ENCODE data around the gene PADI2. TPM values are rescaled to one million over a fixed set of nuclear protein-coding genes. Genes with fewer than 3 reads are reported as not detected.
A peak's percentile ranks its signal among the peaks of the same experiment; 100 is the strongest.

The PADI2 gene
- total RNA-seq (2014; rRNA removed; shearing (Covaris generic)) = 2.9 and 4.1 TPM in 2 replicates

DNA sequence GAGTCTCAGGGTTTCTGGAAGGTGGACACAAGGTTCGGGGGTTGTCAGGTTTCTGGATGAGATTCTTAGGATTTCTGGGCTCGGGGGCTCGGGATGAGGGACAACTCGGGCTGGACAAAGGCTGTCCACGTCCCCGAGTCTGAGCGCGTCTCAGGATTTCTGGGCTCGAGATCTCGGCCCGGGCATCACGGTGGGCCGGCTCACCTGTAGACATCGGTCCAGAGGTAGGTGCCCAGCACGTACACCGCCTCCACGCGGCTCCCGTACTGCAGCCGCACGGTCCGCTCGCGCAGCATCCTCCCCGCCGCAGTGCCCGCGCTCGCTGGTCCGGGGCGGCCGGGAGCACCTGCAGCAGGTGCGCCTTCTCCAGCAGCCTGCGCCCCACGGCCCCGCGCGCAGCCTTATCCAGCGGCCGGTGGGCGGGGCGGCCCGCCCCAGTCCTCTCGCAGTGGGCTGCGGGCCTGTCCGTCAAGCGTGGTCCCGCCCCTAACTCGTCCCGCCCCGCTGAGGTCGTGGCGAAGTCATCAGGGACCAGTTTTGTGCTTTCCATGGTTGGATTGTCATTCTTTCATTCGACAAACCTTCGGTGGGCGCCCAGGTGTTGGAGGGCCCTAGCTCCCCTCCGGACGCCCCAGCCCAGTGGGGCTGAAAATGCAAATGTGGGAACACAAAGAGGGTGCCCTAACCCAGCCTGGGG lies at the start of gene PADI2:
Gene PADI2 (minus strand): TSS at position 376 of the 697 bp plus-strand sequence. CDS start 80 bp downstream, at position 296.
- DNase-seq (ENCODE audit: low read depth) = peak; percentile 55

DNA sequence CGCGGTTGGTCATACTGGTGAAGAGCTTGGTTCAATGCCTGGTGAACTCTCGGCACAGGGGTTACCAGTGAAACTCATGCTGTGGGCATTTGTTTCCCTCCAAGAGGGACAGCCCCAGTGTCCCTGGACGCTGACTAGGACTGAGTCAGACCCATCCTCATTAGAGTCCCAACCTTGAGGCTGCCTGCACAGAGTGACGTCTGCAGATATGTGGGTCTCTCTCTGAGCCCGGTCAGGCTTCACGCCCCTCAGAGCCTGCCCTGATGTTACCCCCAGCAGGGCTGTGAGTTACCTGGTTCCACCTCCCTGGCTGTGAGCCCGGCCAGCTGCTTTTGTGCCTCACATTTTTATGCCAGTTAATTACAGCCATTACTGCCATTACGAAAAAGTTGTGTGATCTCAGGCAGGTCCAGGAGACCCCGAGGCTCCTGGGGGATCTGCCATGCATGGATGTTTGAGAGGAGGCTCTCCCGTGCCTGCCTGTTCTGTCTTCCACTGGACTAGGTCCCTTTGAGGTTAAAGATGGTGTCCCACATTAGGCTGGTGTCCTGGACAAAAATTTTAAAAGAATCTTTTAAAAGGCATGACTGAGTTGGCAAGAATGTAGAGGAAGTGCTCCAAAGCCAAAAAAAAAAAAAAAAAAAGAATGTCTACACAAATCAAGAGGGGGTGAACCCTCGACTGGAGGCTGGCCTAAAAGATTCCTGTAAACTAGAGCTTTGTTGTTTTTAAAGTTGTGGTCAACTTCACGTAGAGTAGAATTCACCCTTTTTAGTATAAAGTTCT lies 49.0 kb upstream of the PADI2 start:
- peak; percentile 95 for DNase-seq (ENCODE audit: low read depth)

DNA sequence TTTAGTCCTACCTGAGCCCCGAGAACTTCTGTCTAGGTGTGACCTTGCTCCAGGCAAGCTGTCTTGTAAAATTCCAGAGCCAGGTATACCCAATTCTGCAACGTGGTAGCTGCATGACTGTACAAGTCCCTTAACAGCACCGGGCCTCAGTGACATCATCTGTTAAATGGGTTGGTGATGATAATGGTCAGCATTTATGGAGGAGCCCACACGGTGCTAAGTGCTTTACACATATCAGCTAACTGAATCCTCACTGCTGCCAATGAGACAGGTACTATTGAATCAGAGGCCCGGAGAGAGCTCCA lies 48.5 kb upstream of the PADI2 start:
- DNase-seq (ENCODE audit: low read depth) = no peak

DNA sequence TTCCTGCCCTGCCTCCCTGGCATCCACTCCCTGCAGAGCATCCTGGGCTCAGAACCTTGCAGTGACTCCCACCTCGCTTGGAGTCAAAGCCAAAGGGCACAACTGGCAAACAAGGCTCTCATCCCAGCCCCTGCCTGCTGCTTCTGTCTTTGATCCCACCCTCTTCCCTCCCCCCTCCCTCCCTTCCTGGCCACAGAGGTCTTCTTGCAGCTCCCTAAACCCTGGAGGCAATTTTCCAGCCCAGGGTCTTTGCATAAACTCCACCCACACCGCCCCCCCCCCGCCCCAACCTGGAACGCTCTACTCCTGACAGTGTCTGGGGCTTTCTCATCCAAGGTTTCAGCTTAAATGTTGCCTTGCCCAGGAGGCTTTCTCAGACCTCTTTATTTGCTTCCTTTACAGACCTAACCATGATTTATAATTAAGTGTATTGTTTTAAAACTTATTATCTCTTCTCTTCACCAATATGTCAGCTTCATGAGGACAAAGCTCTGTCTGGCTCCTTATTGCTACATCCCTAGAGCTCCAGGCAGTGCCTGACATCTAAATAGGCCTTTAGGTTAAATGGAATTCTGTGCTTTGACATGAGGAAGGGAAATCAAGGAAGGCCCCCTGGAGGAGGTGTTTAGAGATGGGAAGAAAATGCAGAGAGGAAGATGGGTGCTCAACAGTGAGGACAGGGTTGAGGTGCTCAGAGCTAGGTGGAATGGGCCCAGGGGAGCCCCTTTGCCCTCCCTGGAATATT lies 48.0 kb upstream of the PADI2 start:
- DNase-seq (ENCODE audit: low read depth) = peak; percentile 65

DNA sequence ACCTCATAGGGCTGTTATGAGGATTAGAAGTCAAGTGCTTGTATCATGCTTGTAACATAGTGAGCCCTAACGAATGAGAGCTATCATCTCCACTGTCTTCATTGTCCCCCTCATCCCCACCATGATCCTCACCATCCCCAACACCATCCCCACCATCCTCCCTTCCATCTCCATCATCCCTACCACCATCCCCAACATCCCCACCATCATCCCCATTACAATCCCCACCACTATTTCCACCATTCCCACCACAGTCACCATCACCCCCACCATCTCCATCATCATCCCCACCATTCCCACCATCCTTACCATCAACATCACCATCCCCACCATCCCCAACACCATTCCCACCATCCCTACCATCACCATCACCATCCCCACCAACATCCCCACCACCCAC lies 46.6 kb upstream of the PADI2 start:
- DNase-seq (ENCODE audit: low read depth) = no peak

DNA sequence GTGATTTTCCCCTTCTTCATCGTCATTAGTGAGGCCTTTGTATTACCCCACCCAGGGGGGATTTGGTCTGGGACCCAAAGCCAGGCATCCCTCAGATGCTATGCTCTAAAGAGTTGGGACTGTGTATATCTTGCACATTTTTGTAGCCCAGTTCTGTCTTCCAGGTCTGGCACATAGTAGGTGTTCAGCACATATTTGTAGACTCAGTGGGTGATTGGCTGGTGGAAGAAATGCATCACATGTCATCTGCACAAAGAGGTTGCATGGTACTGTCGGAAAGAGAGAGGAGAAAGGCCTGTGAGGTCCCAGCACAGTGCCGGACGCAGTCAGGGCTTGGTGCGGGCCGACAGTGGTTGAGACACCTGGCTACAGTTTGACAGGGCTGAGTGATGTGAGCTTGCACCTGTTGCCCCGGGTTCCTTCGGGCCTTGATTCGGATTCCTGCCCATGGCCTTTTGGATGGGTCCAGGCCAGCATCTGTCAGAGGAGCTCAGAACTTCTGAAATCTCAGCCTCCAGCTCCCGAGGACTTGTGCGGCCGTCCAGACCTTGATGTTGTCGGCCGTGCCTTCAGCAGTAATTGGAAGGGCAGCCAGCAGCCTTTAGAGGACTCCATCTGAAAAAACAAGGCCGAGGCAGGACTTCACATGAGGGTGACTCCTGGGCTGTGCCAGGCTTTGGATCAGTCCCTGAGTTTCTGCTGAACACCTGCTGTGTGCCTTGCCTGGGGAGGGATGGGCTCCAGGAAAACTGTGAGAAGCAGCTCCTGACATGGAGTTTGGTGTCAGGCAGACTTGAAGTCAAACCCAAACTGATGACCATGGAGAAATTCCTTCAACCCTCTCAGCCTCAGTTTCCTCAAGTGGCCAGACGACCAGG lies 44.8 kb upstream of the PADI2 start:
- DNase-seq (ENCODE audit: low read depth) = no peak

DNA sequence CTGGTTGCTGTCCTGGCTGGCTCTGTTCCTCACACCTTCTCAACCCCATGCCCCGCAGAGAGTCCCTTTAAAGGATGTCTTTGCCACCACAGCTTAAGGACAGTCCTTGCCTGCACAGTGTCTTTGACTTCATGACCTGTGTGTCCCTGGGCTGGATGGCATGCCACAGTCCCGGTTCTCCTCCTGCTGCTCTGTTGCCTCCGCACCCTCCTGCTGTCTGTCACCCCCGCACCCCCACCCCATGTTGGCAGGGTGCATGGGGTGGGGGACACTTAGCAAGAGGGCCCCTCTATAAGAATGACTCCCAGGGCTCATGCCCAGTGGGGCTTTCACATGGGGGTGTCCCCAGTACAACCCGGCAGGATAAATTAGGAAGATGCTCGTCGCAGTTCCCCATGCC lies 44.1 kb upstream of the PADI2 start:
- DNase-seq (ENCODE audit: low read depth) = no peak

DNA sequence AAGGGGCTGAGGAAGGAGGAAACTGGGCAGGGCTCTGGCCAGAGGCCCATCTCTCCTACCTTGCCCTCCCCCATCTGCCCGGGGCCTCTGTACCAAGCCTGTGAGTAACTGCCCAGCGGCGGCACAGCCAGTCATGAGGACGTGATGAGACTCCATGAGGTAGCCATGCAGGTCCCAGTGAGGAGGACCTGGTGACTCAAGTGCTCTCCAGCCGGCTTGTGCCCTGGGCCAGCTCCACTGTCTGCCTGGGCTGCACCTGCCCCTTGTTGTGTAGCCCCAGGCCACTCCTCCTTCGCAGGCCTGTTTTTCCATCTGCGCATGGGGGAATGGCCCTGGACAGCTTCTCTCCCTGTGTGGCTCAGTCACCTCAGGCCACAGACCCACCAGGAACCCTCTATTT lies 43.7 kb upstream of the PADI2 start:
- DNase-seq (ENCODE audit: low read depth) = peak; percentile 86

DNA sequence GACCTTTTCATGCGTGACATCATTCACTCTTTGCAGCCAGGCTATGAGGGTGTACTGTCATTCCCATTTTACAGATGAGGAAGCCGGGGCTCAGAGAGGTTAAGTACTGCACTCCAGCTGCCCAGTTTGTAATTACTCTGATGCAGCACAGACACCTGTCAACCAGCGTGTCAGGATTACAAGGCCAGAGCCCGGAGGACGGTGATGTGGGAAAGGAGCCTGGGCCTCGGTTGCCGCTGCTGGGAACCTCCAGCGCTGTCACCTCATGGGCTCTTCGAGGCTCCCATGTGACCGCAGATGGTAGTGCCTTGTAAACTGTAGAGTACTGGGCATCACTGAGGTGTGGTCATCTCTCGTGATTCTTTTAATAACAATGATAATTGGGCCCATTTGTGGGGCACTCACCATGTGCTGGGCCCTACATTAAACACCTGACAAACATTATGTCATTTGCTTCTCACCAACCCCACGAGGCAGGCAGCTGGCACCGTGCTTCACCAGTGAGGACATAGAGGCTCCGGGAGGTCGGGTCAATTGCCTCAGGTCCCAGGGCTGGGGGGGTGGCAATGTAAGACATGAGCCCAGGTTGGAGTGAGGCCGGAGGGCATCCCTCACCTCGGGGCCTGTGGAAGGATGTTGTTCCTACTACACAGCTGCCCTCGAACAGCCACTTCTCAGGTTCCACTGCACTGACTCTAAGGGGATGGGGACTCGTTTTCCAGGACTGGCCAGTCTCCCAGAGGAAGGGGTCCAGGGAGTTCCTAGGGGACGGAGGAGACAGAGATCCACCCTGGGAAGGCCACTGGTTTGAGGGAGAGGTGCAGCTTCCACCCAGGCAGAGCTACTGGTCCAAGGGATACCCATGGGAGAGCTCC lies 42.9 kb upstream of the PADI2 start:
- DNase-seq (ENCODE audit: low read depth) = no peak

DNA sequence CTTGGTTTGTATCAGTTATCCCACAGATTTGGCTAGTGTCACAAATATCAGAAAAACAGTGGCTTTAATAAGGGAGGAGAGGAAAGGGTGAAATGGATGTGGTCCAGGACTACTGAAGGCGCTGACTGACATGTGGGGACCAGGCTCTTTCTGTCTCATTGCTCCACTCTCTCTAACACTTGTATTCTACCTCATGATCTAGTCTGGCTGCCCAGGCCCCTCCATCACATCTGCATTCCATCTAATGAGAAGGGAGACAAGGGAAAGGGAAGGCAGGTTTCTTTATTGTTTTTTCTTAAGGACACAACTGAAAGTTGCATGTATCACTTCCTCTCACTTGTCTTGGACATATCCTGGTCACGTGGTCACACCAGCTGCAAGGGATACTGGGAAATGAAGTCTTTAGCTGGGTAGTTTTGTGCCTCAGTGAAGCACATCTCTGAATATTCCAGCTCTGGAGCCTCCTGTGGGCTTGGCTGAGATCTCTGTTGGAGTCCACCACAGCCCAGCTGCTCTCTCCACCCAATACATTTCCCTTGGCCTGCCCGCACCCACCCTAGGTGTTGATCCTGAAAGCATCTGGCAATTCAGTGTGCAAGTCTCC lies 42.0 kb upstream of the PADI2 start:
- peak; percentile 31 for DNase-seq (ENCODE audit: low read depth)

DNA sequence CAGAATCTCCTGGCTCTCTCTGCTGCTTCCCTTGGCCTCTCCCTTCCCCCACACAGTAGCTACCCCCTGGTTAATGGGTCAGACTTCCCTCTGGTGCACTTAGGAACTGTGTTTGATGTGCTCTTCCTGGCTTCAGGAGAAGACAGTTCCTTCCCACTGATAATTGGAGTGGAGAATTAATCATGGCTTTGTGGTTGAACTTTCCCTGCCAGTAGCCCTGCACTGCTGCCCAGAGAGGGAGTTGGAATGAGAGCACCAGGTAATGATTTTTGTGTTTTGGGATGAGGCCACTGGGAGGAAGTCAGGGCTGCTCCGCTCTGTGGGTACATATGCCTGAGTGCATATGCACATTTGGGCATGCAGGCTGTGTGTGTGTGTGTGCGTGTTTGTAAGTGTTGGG lies 39.7 kb upstream of the PADI2 start:
- peak; percentile 57 for DNase-seq (ENCODE audit: low read depth)

DNA sequence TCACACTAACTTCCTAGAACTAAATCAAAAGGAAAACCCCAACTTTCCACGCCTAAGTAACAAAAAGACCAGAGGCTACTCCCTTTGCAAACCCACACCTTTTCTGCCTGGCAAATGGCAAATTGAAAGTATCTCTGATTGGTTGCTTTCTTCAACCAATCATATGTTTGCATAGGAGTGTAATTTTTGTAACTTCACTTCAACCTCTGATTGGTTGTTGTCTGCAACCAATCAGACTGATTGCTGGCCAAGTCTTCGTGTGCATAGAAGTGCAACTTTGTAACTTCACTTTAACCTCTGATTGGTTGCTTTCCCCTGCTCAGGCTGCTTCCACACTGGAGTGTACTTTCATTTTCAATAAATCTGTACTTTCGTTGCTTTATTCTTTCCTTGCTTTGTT lies 36.9 kb upstream of the PADI2 start:
- peak; percentile 69 for DNase-seq (ENCODE audit: low read depth)

DNA sequence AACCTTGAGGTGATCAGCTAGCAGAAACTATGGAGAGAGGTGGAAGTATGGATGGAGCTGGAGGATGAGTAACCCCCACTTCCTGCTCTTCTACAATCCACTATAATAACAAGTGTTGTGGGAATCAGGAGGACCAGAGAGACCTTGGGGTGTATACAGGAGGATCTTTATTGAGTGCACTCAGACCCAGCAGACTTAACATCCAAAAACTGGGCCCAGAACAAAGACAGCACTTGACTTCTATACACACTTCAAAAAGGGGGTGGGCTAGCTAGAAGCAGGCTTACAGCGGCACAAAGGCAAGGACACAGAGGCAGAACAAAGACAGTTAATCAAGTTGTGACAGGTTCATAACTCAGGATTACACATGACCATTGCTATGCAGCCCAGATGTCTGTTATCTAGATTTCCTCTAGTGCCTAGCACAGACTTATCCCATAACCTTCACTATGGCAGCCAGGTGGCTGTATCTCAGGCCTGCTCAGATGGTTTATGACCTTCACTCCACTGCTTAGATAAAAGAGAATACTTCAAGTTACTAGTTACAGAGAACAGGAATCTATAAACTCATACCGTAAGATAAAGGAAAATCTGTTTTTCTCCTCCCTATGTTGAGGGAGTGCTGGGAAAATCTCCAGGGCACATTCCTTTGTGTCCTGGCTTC lies 36.1 kb upstream of the PADI2 start:
- DNase-seq (ENCODE audit: low read depth) = no peak

DNA sequence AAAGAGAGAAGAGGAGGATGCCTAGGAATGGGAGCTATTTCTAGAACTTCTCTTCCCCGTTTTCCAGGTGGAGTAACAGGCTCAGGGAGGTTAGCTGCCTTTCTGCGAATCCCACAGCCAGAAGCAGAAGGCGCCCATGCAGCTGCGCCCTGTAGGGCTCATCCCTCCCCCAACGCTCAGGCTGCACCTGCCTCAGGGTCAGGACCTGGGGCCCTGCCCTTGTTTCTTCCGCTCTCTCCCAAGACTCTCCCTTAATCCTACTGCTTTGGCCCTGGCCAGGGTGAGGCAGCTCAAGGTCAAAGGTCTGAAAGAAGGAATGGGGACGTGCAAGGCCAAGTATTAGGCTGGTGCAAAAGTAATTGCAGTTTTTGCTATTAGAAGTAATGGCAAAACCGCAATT lies 30.5 kb upstream of the PADI2 start:
- no peak for DNase-seq (ENCODE audit: low read depth)

DNA sequence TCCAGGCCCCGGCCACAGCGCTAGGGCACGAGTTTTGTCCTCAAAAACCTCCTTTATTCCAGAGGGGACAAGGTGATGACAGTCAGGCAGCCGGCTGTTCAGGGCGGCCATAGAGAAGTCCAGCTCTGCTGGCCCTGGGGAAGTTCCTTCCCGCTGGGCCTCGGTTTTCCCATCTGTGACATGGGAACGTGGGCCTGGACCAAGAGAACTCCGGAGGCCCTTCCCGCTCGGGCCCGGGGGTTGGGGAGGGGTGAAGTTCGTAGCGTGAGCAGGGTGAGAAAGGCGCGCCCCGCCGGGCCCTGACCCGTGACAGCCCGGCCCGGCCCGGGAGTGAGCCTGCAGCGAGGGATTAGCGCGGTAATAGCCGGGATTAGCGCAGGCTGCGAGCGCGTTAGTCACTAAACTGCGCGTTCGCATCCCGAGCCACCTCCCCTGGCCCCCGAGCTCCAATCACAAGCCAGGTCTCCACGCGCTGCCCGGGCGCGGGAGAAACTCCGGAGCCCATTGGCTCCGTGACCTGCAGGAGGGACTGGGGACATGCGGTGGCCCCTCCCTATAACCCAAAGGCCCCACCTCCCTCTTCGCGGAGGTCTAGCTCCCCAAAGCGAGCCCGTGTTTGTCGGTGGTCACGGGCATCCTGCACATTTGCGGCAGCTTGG lies 29.8 kb upstream of the PADI2 start:
- DNase-seq (ENCODE audit: low read depth) = peak; percentile 60

DNA sequence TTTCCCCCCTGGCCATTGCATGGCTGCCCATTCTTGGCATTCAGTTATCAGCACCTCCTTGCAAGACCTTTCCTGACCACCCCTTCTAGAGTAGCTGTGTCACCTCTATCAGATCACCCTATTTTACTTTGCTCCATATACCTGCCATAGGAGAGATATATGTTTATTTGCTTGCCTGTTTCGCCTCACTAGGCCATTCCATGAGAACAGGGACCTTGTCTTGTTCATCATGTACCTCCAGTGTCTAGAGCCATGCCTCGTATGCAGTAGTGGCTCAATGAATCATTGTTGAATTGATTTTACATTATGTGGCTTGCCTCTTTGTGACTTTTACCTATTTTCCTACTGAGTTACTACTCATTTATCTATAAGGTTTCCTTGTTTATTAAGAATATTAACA lies 26.4 kb upstream of the PADI2 start:
- DNase-seq (ENCODE audit: low read depth) = no peak

DNA sequence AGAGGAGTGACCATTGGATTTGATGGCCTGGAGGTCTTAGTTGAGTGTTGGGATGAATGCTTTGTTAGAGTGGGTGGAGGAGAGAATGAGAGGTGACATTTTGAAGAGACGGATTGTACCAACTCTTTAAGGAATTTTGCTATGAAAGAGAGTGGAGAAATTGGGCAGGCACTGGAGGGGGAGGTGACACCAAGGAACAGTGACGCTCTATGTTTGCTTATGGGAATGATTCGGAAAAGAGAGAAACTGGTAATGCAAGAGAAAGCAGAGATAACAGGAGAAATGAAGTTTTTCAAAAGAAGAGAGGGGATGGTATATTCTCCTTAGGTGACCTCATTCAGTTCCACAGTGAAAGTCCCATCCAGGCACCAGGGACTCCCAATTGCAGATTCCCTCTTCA lies 24.5 kb upstream of the PADI2 start:
- no peak for DNase-seq (ENCODE audit: low read depth)

DNA sequence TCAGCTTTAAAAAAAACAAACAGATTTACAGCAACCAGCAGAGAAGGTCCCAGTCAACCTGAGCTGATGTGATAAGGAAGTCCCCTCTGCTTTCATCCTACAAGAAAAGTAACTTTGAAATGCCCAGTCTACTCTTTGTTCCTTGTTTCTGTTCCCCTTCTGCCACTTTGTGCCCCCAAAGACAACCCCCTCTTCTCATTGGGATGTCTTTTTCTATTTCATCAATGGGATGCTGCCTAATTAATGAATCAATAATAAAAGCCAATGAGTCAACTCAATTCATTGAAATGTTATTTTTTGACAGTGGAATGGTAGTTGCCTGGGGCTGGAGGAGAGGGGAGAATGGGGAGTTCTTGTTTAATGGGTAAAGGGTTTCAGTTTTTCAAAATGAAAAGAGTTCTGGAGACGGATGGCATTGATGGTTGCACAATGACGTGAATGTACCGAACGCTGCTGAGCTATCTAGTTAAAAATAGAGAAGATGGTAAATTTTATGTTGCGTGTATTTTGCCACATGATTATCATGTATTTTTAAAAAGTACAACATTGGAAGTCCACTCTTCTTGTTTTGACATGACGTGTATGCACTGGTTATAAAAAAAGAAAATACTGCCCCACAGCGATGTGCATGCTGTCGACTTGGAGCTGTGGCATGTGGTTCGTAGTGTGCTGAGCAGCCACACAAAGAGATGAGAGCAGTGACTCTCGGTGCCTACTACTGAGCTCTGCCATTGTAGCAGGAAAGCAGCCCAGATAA lies 22.4 kb upstream of the PADI2 start:
- DNase-seq (ENCODE audit: low read depth) = peak; percentile 49

DNA sequence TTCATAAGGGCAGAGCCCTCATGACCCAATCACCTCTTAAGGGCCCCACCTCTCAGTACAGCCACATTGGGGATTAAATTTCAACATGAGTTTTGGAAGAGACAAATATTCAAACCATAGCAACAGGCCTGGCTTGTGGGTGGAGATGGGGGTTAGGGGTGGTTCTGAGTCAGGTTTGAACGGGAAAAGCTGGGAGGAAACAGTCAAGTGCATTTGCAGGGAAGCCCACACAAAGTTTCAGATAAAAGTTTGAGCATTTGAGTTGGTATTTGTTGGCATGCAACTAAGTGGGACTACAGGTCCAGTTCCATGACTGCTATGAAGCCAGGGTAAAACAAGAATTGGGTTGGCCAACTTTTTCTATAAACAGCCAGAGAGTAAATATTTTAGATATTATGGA lies 21.0 kb upstream of the PADI2 start:
- no peak for DNase-seq (ENCODE audit: low read depth)

Measured in RPMI7951 (cell line).